ENCODE data around the gene ANXA7. TPM values are rescaled to one million over a fixed set of nuclear protein-coding genes. Genes with fewer than 3 reads are reported as not detected.

The ANXA7 gene
- total RNA-seq (2014; rRNA removed; shearing (Covaris generic)), result 62.3 and 64.0 TPM in 2 replicates

GRCh38 chr10:73413528-73414229 lies at the start of gene ANXA7:
Gene ANXA7 (minus strand): TSS chr10:73414058. CDS start chr10:73400856, 13,202 bp downstream.
- in situ Hi-C loops (cut with HindIII; ENCODE audit: low sequenced_read_pairs), result no loop called here
- DNase-seq (ENCODE audit: low spot score), result peak; percentile 92

- no peak for DNase-seq (ENCODE audit: low spot score)
- in situ Hi-C loops (cut with HindIII; ENCODE audit: low sequenced_read_pairs), result no loop called here
Observed at GRCh38 chr10:73460897-73461296, 47.0 kb upstream of the ANXA7 start.

DNA sequence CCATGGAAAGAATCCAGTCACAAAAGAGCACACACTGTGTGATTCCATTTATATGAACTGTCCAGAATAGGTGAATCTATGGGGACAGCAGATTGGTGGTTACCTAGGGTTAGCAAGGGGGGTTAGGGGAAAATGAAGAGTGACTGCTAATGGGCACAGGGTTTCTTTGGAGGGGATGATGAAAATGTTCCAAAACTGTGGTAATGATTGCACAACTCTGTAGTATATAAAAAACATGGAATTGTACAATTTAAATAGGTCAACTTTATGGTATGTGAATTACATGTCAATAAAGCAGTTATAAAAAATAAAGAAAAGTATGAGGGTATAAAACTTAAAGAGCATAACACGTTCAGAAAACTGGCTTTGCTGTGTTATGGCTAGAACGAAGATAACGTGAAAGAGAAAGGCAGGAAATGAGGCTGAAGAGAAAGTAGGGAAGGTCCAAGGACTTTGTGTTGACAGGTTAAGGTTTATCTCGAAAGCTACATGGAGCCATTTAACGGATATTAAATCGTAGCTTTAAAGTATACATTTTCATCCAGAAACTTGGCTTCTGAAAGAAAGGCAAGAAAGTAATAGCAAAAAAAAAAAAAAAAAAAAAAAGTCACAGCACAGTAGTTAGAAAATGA lies 45.9 kb upstream of the ANXA7 start:
- in situ Hi-C loops (cut with HindIII; ENCODE audit: low sequenced_read_pairs), result no loop called here
- DNase-seq (ENCODE audit: low spot score), result no peak

- no peak for DNase-seq (ENCODE audit: low spot score)
- in situ Hi-C loops (cut with HindIII; ENCODE audit: low sequenced_read_pairs), result no loop called here
Observed at GRCh38 chr10:73456187-73456890, 42.5 kb upstream of the ANXA7 start.

DNA sequence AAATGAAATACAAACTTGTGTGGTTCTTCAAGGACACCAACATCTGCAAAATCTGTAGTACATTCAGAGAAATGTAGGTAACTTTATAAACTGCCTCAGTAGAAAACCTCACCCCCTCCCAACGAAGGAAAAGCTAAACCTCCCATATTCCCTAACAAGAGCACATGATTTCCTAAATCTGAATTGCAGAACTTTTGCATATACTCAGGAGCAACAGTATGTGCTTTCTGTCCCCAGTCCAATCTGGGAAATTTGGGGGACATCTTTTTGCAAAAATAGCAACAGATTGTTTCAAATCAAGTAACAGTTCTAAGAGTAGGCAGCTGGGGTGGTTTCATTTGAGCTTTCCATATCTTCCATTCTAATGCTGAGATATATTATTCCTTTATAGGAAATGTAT lies 35.3 kb upstream of the ANXA7 start:
- in situ Hi-C loops (cut with HindIII; ENCODE audit: low sequenced_read_pairs), result no loop called here
- DNase-seq (ENCODE audit: low spot score), result no peak

DNA sequence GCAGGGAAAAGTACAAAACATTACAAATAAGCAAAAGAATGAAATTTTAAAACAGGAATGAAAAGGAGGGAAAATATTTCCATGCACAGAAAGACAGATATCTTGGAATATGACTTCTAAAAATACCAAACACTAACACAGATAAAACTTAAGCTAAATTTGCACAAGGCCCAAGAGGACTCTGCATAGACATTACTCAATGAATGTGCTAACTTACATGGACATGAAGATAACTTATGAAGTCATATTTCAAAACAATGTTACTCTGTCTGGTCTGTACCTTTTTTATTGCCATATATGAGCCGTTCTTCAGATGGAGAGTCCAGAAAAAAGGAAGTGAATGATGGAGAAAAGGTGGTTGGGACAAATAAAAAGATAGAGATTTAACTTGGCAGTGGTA lies 34.5 kb upstream of the ANXA7 start:
- in situ Hi-C loops (cut with HindIII; ENCODE audit: low sequenced_read_pairs), result no loop called here
- no peak for DNase-seq (ENCODE audit: low spot score)

GRCh38 chr10:73446926-73447325 lies 33.1 kb upstream of the ANXA7 start:
- in situ Hi-C loops (cut with HindIII; ENCODE audit: low sequenced_read_pairs), result no loop called here
- DNase-seq (ENCODE audit: low spot score), result no peak

DNA sequence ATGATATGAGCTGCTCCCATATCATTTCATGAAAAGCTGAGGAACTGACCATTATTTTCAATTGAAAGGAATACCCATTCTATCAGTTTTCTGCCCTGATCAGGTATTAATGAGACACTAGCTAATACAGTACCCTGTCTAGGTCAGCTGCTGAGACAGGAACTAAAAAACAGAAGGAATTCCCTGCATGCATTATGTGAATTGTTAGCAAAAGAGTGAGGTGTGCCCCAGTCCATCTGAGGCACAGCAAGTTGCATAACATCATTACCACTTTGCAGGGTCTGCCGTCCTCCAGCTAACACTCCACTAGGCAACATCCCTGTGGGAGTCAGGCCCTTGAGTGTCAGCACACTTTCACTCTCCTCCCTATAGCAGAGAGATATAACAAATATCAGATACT lies 30.6 kb upstream of the ANXA7 start:
- in situ Hi-C loops (cut with HindIII; ENCODE audit: low sequenced_read_pairs), result no loop called here
- no peak for DNase-seq (ENCODE audit: low spot score)

GRCh38 chr10:73439605-73440312 lies 25.9 kb upstream of the ANXA7 start:
- DNase-seq (ENCODE audit: low spot score), result no peak
- in situ Hi-C loops (cut with HindIII; ENCODE audit: low sequenced_read_pairs), result no loop called here

GRCh38 chr10:73439055-73439454 lies 25.2 kb upstream of the ANXA7 start:
- in situ Hi-C loops (cut with HindIII; ENCODE audit: low sequenced_read_pairs), result no loop called here

GRCh38 chr10:73433538-73433867 lies 19.6 kb upstream of the ANXA7 start, which contains the start of gene MSS51:
Gene MSS51 (minus strand): TSS chr10:73433561. CDS start chr10:73428284, 5,277 bp downstream.
- in situ Hi-C loops (cut with HindIII; ENCODE audit: low sequenced_read_pairs), result no loop called here
- DNase-seq (ENCODE audit: low spot score), result no peak

More at GRCh38 chr10:73439055-73439454, 25.2 kb upstream of the ANXA7 start:
- no peak for DNase-seq (ENCODE audit: low spot score)

DNA sequence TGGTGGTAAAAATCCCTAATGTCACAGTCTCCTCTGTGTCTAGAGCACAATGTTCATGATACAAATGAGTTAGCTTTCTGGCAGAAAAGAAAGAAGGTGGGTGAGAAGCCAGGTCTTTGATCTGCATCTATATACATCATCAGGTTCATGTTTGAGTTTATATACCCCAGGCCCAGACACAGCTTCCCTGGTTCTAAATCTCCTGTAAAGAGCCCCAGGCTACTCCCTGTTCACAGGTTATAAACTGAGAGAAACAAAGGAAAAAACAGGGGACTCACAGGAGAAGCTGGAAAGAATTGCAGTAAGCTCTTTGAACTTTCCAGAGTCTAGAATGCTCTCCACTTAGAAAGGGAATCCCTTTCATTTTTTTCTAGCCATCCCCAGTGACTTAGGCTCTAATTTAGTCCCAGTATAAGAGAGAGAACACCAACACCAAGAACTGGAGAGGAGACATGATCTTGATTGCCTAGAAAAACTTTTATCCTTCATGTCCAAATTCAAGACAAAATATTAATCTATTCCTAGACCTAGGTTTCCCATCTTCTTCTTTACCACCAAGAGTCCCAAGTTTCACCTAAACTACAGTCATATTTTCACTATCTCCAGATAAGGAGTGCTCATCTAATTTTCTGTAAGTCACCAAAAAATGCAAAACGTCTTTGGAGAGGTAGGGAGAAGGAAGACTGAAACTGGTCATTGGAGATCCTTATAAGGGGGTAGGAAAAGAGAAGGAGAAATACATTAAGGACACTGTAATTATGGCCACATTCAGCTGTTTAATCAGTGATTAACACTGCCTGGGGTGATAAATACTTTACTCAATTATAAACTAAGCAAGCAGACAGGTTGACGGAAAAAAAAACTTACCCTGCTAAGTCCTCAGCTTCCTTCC lies 19.0 kb upstream of the ANXA7 start:
- no peak for DNase-seq (ENCODE audit: low spot score)
- in situ Hi-C loops (cut with HindIII; ENCODE audit: low sequenced_read_pairs), result no loop called here

GRCh38 chr10:73426318-73426717 lies 12.5 kb upstream of the ANXA7 start:
- in situ Hi-C loops (cut with HindIII; ENCODE audit: low sequenced_read_pairs), result no loop called here

DNA sequence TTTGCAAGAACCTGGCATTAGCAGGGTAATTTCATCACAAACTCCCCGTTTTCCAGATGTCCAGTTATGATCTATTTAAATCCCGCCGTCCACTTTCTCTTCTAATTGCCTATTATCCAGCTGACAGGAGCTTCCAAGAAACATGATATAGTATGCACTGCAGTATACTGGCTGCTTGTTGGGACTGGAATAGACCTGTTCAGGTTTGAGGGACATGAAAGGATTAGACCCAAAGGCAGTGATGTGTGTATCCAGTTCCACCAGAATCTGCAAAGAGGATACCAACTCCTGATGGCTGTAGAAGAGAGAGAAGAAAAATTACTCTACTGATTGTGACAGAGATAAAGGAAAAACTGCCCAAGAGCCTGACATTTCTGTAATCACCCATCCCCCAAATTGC lies 10.6 kb upstream of the ANXA7 start:
- in situ Hi-C loops (cut with HindIII; ENCODE audit: low sequenced_read_pairs), result no loop called here
- no peak for DNase-seq (ENCODE audit: low spot score)

More at GRCh38 chr10:73426318-73426717, 12.5 kb upstream of the ANXA7 start:
- DNase-seq (ENCODE audit: low spot score), result no peak

DNA sequence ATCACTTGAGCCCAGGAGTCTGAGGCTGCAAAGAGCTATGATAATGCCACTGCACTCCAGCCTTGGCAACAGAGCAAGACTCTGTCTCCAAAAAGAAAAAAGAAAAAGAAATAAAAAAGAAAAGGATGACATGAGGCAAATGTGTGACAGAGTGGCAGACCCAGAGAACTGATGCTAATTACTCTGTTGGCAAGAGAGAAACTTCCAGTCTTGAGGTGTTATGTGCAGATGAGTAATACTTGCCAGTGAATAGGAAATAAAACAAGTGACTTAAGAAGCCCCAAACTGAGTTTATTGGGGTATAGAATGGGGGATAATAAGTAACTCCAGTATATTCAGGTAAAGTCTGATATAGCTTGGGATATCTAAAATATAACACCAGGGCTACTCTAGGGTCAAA lies 9.5 kb upstream of the ANXA7 start:
- in situ Hi-C loops (cut with HindIII; ENCODE audit: low sequenced_read_pairs), result no loop called here
- DNase-seq (ENCODE audit: low spot score), result no peak

- DNase-seq (ENCODE audit: low spot score), result no peak
- in situ Hi-C loops (cut with HindIII; ENCODE audit: low sequenced_read_pairs), result no loop called here
Observed at GRCh38 chr10:73416571-73416970, 2.7 kb upstream of the ANXA7 start.

DNA sequence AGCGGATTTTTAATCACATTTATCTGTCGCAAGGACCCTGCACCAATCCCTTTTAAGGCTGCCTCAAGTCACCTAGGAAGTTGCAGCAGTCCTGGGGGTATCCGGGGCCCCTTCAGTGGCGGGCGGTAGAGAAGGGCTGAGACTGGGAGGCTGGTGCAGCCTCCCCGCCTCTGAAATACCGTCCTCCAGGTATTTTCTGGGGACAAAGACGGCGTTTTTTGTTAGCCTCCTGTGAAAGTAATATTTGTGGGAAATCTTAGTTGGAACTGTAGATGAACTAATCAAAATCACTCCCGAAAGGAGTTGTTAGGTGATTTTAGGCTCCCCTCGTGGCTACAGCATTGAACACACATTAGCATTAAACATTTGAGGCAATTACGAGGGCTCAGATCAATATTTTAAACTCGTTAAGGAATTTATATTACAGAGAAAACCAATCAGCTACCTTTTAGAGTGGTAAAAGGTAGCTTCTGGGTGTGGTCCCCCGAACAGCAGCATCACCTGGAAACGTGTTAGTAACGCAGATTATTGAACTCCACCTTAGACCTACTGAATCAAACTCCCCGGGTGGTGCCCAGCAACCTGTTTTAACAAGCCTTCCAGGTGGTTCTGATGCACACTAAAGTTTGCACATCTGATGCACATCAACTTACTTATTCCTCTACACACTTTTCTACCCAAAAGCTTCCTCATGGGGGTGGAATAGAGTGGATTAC lies 530 bp upstream of the ANXA7 start:
- DNase-seq (ENCODE audit: low spot score), result peak; percentile 7
- in situ Hi-C loops (cut with HindIII; ENCODE audit: low sequenced_read_pairs), result no loop called here

DNA sequence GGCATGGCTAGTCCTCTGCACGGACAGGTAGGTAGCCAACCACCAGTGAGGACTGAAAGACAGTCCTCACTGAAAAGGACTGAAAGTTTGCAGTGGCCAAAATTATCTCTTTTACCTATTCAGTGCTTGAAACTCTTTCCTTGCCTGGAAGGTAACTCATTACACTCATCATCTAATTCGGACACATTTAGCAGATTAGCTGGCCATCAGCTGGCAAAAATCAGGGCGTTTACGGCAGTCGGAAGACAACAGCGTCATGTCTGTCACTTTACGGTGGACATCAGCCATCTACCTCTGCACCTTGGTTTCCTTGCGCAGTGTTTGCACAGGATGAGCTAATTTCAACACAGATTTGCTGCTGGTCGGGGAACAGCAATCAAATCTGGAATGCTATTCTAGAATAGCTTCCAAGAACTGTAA lies 740 bp downstream of the ANXA7 start:
- in situ Hi-C loops (cut with HindIII; ENCODE audit: low sequenced_read_pairs), result no loop called here
- peak; percentile 76 for DNase-seq (ENCODE audit: low spot score)

All from G401 (cell line).